Endothelial cell of umbilical vein (primary cell): ENCODE measurements around the gene NHSL2.

Experiments used
- CTCF ChIP-seq, 2 donors: IDR thresholded peaks; 1 replicate in 1 of 2; 2 replicates in 1 of 2; pipeline ENCODE4 v1.5.1; 2011; ENCODE audit warnings: low read length in 2 of 2, mild to moderate bottlenecking in 2 of 2, moderate library complexity in 2 of 2, control low read depth in 1 of 2, inconsistent platforms in 1 of 2, low read depth in 1 of 2; ENCODE audit not compliant: insufficient read depth in 1 of 2; ENCODE audit errors: extremely low read depth in 1 of 2
- EZH2 ChIP-seq: IDR thresholded peaks from 2 replicates; pipeline ENCODE4 v1.6.1; 2012; ENCODE audit warnings: borderline replicate concordance, low read depth, mild to moderate bottlenecking, moderate library complexity, low read length, inconsistent platforms; ENCODE audit not compliant: severe bottlenecking
- FOS ChIP-seq: IDR thresholded peaks from 2 replicates; pipeline ENCODE4 v1.6.1; 2011; ENCODE audit warnings: mild to moderate bottlenecking, low read length, moderate library complexity, borderline replicate concordance; ENCODE audit not compliant: insufficient read depth
- GATA2 ChIP-seq: IDR thresholded peaks from 2 replicates; pipeline ENCODE4 v1.7.0; 2011; ENCODE audit warnings: low read depth, mild to moderate bottlenecking, moderate library complexity, mixed read lengths, low read length; ENCODE audit not compliant: insufficient read length, insufficient read depth
- JUN ChIP-seq: IDR thresholded peaks from 2 replicates; pipeline ENCODE4 v1.6.1; 2011; ENCODE audit warnings: borderline replicate concordance, low read depth; ENCODE audit not compliant: insufficient read length, insufficient read depth
- MAX ChIP-seq: IDR thresholded peaks from 2 replicates; pipeline ENCODE4 v1.6.1; 2011; ENCODE audit not compliant: insufficient read depth, insufficient read length
- POLR2A ChIP-seq: IDR thresholded peaks from 2 replicates; pipeline ENCODE4 v1.6.1; 2012; ENCODE audit warnings: low read depth, mild to moderate bottlenecking, control low read depth, low read length
- POLR2AphosphoS5 ChIP-seq: IDR thresholded peaks from 2 replicates; pipeline ENCODE4 v1.6.1; 2012; ENCODE audit warnings: low read depth, mild to moderate bottlenecking, control low read depth, low read length, moderate library complexity; ENCODE audit not compliant: insufficient read depth

GRCh38 chrX:72051589-72051988 is 140.9 kb downstream of the NHSL2 start:
- TF ChIP-seq CTCF (IDR thresholded peaks at IDR 0.05; ENCODE audit: extremely low read depth in 1 of 2, insufficient read depth in 1 of 2, low read depth in 1 of 2, low read length in 2 of 2) (no peak), EZH2 (no peak), FOS (no peak), POLR2AphosphoS5 (no peak), POLR2A (no peak), GATA2 (no peak), MAX (no peak), JUN (no peak)
